GM12878 (cell line): Measurements from ENCODE around the gene LMTK3. TPM values are rescaled to one million over a fixed set of nuclear protein-coding genes. Genes with fewer than 3 reads are reported as not detected.
A peak's percentile ranks its signal among the peaks of the same experiment; 100 is the strongest.

Experiments used
- CBFB ChIP-seq: IDR thresholded peaks from 2 replicates; pipeline ENCODE4 v1.6.1; 2016; ENCODE audit warnings: antibody characterized with exemption, low read depth
- CHD2 ChIP-seq: IDR thresholded peaks from 2 replicates; pipeline ENCODE4 v1.6.1; 2011; ENCODE audit warnings: low read depth, low read length, improper control_type of control experiment, borderline replicate concordance
- CREM ChIP-seq: IDR thresholded peaks from 2 replicates; pipeline ENCODE4 v1.6.1; 2014; ENCODE audit warnings: antibody characterized with exemption, low read depth
- DPF2 ChIP-seq: fragments of 450-650 bp; IDR thresholded peaks from 2 replicates; pipeline ENCODE4 v1.6.1; 2017; ENCODE audit warnings: mild to moderate bottlenecking
- ELK1 ChIP-seq: IDR thresholded peaks from 2 replicates; pipeline ENCODE4 v1.6.1; 2012; ENCODE audit warnings: low read depth, low read length, improper control_type of control experiment
- EP300 ChIP-seq, 2 experiments: fragments of 150-350 bp in 1 of 2; IDR thresholded peaks; 2 replicates each; pipeline ENCODE4 v1.6.1; 2011 to 2012; ENCODE audit warnings: low read depth in 2 of 2, low read length in 2 of 2, borderline replicate concordance in 1 of 2, improper control_type of control experiment in 1 of 2, inconsistent platforms in 1 of 2; ENCODE audit not compliant: control insufficient read depth in 1 of 2
- FOS ChIP-seq: IDR thresholded peaks from 3 replicates; pipeline ENCODE4 v1.6.1; 2011; ENCODE audit warnings: borderline replicate concordance; ENCODE audit not compliant: insufficient read length; ENCODE audit errors: extremely low read depth
- FOXK2 ChIP-seq: fragments of 450-650 bp; IDR thresholded peaks from 2 replicates; pipeline ENCODE4 v1.6.1; 2017; ENCODE audit warnings: mild to moderate bottlenecking, moderate library complexity
- GABPA ChIP-seq: IDR thresholded peaks from 2 replicates; pipeline ENCODE4 v1.6.1; 2014; ENCODE audit warnings: antibody characterized with exemption, low read depth, mild to moderate bottlenecking, inconsistent platforms
- KLF5 ChIP-seq: fragments of 450-650 bp; IDR thresholded peaks from 2 replicates; pipeline ENCODE4 v1.6.1; 2014; ENCODE audit warnings: mild to moderate bottlenecking; ENCODE audit not compliant: partially characterized antibody
- MXI1 ChIP-seq: fragments of 150-350 bp; IDR thresholded peaks from 2 replicates; pipeline ENCODE4 v1.6.1; 2011; ENCODE audit warnings: low read depth, mild to moderate bottlenecking, inconsistent platforms, low read length, improper control_type of control experiment
- NFYB ChIP-seq: IDR thresholded peaks from 2 replicates; pipeline ENCODE4 v1.6.1; 2011; ENCODE audit warnings: low read depth, mild to moderate bottlenecking, low read length, improper control_type of control experiment, moderate library complexity; ENCODE audit not compliant: insufficient read depth
- NRF1 ChIP-seq: conservative IDR thresholded peaks from 2 replicates; pipeline ENCODE4 v1.6.1; 2011; ENCODE audit warnings: mild to moderate bottlenecking, low read depth, low read length, improper control_type of control experiment
- PBX3 ChIP-seq: IDR thresholded peaks from 2 replicates; pipeline ENCODE4 v1.6.1; 2011; ENCODE audit warnings: mild to moderate bottlenecking, low read depth, low read length, moderate library complexity; ENCODE audit not compliant: insufficient replicate concordance
- RB1 ChIP-seq: fragments of 450-650 bp; formaldehyde crosslinking; IDR thresholded peaks from 2 replicates; pipeline ENCODE4 v1.6.1; 2017; ENCODE audit warnings: mild to moderate bottlenecking, borderline replicate concordance
- RUNX3 ChIP-seq: IDR thresholded peaks from 2 replicates; pipeline ENCODE4 v1.6.1; 2012; ENCODE audit warnings: low read length, inconsistent platforms
- SKIL ChIP-seq: fragments of 450-650 bp; IDR thresholded peaks from 2 replicates; pipeline ENCODE4 v1.6.1; 2017; ENCODE audit warnings: mild to moderate bottlenecking, low read depth, inconsistent platforms; ENCODE audit not compliant: poor library complexity, severe bottlenecking
- SMARCA5 ChIP-seq: fragments of 450-650 bp; IDR thresholded peaks from 2 replicates; pipeline ENCODE4 v1.6.1; 2017; ENCODE audit warnings: mild to moderate bottlenecking
- SREBF2 ChIP-seq: IDR thresholded peaks from 2 replicates; pipeline ENCODE4 v1.6.1; 2012; ENCODE audit warnings: mild to moderate bottlenecking, low read length
- polyA plus RNA-seq, 11 experiments: library from polyadenylated mRNA; depleted of rRNA in 4 of 11; unstranded in 6 of 11; stranded (reverse) in 5 of 11; fragments of >200 nt; fragmentation: Nextera tagmentation in 4 of 11; fragmentation: Illumina TruSeq in 1 of 11; extraction: Ambion mirVana in 4 of 11; extraction: Trizol in 1 of 11; gene quantifications; 1 replicate in 1 of 11; 2 replicates in 10 of 11; pipeline versions ENCODE4 v1.2.1 to v1.2.3, GENCODE V29; 2011 to 2016; ENCODE audit warnings: inconsistent platforms in 2 of 11, missing spikeins in 2 of 11, low read depth in 1 of 11
- total RNA-seq, 4 experiments: library from RNA; depleted of rRNA in 3 of 4; stranded (reverse); fragments of >200 nt in 3 of 4; fragmentation: Illumina TruSeq in 1 of 4; extraction: Trizol in 1 of 4; gene quantifications; 2 replicates each; pipeline versions ENCODE4 v1.2.1 to v1.2.3, GENCODE V29; 2013 to 2021

LMTK3 gene
- total and polyA plus RNA-seq, 10 of the 15 experiments (the other 5 are each of a cell fraction or from before 2014, with no cell fraction given): under 0.01 to 0.28 (median 0.04) TPM; not detected in 3

DNA sequence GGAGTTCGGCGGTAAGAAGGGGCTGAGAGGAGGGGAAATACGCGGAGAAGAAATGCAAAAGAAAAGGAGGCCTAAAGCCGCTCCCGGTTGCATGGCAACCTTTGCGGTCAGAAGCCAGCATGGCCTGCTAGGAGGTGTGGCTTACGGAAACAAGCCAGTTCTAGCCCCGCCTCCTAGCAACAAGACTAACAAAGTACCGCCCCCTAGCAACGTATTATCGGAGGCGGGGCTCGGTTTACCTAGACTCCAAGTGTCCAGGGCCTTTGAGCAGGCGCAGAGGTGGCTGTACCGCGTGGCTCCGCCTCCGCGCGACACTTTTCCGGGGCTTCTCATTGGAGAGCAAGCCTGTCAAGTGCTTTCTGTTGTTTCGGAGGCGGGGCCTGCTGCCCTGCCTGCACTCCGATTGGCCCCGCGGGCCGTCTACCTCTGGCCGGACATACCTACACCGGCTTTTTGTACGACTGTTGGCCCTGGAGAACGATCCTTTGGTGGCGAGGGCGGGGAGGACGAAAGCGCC is 42.8 kb downstream of the LMTK3 start (continued):
- TF ChIP-seq EP300 (IDR thresholded peaks at IDR 0.05; ENCODE audit: borderline replicate concordance in 1 of 2, control insufficient read depth in 1 of 2, low read depth in 2 of 2, low read length in 2 of 2): no peak
- TF ChIP-seq SKIL: peak; percentile 92
- peak; percentile 88 for TF ChIP-seq FOXK2
- peak; percentile 86 for TF ChIP-seq NRF1
- peak; percentile 93 for TF ChIP-seq RUNX3
- TF ChIP-seq GABPA: no peak
- no peak for TF ChIP-seq RB1
- TF ChIP-seq KLF5: peak; percentile 89
- peak; percentile 94 for TF ChIP-seq NFYB
- peak; percentile 83 for TF ChIP-seq FOS
- TF ChIP-seq CREM: peak; percentile 72
- peak; percentile 96 for TF ChIP-seq CHD2
- no peak for TF ChIP-seq SMARCA5
- TF ChIP-seq MXI1: peak; percentile 98
- 0 out of 2 replicates have a peak, but pooled peaks have one; percentile 13 for TF ChIP-seq SREBF2
- TF ChIP-seq DPF2: peak; percentile 99
- TF ChIP-seq PBX3: peak; percentile 100
- peak; percentile 55 for TF ChIP-seq ELK1
- TF ChIP-seq CBFB: peak; percentile 71
